ENCODE measurements around the gene RPS6KA4.

GRCh38 chr11:64388894-64389293 lies 29.9 kb downstream of the RPS6KA4 start:
- TF ChIP-seq EP300 (IDR thresholded peaks at IDR 0.05; ENCODE audit: borderline replicate concordance in 1 of 2, low read depth in 1 of 2, low read length in 1 of 2) (no peak), GATA2 (CRISPR knock-in tag; IDR thresholded peaks at IDR 0.05) (no peak), POLR2AphosphoS5 (IDR thresholded peaks at IDR 0.05; ENCODE audit: low read depth, low read length) (no peak), RFX5 (IDR thresholded peaks at IDR 0.05; ENCODE audit: low read length) (no peak), CTCF (IDR thresholded peaks at IDR 0.05) (no peak), SIN3A (IDR thresholded peaks at IDR 0.05; ENCODE audit: borderline replicate concordance, low read depth, low read length) (no peak), REST (IDR thresholded peaks at IDR 0.05; ENCODE audit: low read depth, low read length) (no peak), RCOR1 (IDR thresholded peaks at IDR 0.05; ENCODE audit: low read length) (no peak), TAF1 (IDR thresholded peaks at IDR 0.05; ENCODE audit: borderline replicate concordance, low read depth, low read length) (no peak), SMC3 (IDR thresholded peaks at IDR 0.05; ENCODE audit: low read depth, low read length) (no peak), MXI1 (IDR thresholded peaks at IDR 0.05; ENCODE audit: low read depth, low read length) (no peak), ZBTB33 (IDR thresholded peaks at IDR 0.05; ENCODE audit: borderline replicate concordance, low read depth) (no peak), IRF3 (IDR thresholded peaks at IDR 0.05; ENCODE audit: low read depth, low read length) (no peak)

All from SK-N-SH (cell line).